Posterior cingulate gyrus (tissue), 11 donors: ENCODE measurements around the gene VEGFC.

Source experiments
- DNase-seq, 10 donors: peaks; one replicate each; pipeline versions ENCODE4 v3.0.0 to v3.0.0-alpha.2; 2020 to 2021; ENCODE audit warnings: mixed read lengths in 3 of 10
- intact Hi-C: fragments of 100-400 bp; cut with DNase I; formaldehyde crosslinking; loops from one replicate; pipeline ENCODE4 v1.15.1; 2023

The VEGFC gene, protein sequence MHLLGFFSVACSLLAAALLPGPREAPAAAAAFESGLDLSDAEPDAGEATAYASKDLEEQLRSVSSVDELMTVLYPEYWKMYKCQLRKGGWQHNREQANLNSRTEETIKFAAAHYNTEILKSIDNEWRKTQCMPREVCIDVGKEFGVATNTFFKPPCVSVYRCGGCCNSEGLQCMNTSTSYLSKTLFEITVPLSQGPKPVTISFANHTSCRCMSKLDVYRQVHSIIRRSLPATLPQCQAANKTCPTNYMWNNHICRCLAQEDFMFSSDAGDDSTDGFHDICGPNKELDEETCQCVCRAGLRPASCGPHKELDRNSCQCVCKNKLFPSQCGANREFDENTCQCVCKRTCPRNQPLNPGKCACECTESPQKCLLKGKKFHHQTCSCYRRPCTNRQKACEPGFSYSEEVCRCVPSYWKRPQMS

DNA sequence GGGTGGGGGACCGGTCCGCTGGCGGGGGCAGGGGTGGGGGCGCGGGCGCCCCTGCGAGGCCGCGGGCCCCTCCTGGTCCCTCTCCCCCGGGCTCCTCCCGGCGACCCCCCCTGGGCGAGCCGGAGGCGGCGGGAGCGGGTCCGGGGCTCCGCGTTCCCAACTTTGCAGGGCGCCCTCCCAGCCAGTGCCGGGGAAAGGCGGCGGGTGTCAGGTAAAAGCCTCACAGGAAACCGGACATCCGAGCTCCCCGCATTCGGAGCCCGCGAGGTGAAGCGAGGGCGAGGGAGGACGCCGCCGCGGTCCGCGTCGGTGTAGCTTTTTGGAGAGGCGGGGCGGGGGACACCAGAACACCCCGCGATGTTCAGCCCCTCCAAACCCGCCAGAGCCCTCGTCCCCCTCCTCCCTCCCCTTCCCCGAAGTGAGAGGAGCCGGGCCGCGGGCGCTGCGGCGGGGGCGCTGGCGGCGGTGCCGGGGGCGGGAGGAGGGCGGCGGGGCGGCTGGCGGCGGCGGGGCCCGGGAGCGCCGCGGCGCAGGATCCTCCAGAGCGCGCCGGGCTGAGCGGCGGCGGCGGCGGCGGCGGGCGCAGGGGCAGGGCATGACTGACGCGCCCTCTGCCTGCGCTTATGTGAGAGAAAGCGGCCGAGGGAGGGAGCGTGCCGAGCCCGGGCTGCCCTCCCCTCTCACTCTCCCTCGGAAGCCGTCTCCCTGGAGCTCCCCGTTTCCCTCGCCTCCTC lies at the start of gene VEGFC:
Gene VEGFC (minus strand): TSS at position 597 of the 734 bp plus-strand sequence. CDS start 611 bp downstream, outside the sequence.
- intact Hi-C loops: loop anchor here (5.0 kb wide), 2 partner anchors 255 to 415 kb away; no protein-coding TSS in a partner anchor

DNA sequence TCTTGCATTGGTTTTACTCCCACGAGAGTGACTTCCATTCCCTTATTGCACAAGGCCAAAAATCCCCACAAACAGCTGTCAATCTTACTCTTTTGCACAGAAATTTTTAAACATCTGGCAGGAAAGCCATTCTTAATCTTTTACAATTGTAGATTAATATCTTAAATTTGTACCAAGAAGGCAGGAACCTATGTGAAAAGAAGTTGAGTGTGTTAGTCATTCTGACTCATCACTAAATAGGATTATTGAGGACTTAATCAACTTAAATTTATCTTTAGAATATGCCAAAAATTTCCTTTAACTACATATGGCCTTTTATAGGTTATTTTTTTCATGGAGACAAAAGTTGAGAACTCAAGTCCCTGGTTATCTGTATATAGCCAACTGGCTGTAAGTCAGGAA lies 49.0 kb upstream of the VEGFC start:
- DNase-seq: no peak
- intact Hi-C loops: no loop called here

More for the DNA sequence above, at the start of gene VEGFC:
- DNase-seq: peak; percentile 19 to 88 (median 42)

DNA sequence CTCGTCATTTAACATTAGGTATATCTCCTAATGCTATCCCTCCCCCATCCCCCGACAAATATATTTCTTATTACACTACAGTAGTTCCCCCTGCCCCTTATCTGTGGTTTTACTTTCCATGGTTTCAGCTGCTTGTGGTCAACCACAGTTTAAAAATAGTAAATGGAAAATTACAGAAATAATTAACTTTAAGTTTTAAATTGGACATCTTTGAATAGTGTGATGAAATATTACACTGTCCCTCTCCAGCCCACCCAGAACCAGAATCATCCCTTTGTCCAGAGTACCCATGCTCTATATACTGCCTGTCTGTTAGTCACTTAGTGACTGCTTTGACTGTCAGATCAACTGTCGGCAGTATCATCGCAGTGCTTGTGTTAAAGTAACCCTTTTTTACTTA lies 47.4 kb upstream of the VEGFC start:
- intact Hi-C loops: no loop called here
- DNase-seq: no peak

DNA sequence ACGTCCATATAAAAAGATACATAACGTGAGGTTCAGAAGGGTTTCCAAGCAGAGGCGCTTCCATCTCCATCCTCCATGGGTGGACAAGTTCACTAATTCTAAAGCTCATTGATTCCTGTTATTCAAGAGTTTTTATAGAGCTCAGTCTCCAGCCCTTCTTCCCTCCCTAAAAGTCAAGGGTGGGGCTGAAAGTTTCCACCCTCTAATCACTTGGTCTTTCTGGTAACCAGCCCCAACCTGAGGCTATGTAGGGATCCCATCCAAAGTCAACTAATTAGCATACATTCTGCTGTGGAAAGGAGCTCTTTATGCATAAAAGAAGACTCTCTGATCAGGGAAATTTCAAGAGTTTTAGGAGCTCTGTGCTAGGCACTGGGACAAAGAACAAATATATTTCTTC lies 46.9 kb upstream of the VEGFC start:
- intact Hi-C loops: no loop called here

DNA sequence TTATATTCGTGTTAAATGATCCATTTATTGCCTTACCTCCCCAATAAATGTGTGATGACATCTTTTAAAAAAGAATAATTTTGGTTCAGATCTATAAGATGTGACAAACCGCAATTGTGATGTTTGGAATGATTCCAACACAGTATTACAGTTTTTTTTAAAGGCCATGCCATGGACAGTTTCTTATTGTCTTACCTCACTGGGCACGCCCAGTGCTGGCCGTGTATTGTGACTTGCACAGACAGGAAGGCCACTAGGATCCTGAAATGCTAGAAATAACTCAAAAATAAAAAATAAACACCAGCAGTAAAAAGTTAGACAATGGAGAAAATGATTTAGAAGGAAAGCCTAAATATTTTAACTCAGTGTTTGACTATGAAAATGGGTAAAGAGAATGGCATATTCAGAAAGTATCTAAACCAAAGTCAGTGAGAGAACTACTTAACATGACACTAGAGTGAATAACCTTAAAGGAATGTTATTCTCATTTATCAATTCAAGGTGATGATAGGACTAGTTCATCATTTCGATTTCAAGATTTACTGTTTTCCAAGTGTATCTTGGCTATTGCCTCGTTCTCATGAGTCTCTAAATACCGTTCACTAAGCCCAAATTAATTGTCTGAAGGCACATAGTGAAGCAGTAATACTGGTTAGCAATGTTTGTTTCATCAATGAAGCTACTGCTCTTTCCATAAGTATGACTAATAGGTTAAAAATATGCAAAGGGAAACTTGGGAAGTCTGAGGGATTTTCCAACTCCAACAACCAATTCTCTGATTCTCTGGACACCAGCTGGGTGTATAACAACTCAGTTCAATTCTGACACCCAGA lies 46.1 kb upstream of the VEGFC start:
- intact Hi-C loops: no loop called here
- peak in 1 of 10 donors; percentile 31 for DNase-seq

More for the DNA sequence above, 46.9 kb upstream of the VEGFC start:
- no peak for DNase-seq

DNA sequence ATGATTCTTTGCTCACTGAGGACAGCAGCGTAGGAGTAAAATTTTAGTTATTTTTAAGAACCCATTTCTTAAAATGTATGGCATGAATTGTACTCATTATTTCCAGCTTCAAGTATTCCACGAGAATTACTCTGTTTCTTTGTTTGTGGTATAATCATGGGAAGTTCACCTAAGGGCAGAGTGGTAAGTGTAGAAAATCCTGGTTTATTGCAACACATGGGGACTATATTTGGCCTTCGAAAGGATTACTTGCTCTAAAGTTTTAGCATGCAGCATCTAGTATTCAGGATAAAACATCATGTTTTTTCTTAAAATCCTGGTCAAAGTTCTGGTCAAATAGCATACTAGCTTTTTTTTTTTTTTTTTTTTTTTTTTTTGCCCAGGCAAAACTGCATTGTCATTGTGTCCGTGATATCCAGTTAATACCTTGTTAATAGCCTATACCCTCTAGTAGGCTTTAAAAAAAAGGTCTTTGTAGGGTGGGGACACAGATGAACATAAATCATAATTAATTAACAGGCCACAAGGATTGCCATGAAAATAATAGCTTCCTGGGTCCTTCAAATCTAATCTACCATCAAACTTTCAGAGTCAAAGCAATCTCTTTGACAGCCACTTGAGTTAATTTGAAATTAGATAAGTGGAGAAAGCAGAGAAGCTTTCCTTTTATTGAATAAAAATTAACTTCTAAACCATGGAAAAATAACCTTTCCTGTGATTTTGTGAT lies 44.6 kb upstream of the VEGFC start:
- intact Hi-C loops: no loop called here
- DNase-seq: no peak

DNA sequence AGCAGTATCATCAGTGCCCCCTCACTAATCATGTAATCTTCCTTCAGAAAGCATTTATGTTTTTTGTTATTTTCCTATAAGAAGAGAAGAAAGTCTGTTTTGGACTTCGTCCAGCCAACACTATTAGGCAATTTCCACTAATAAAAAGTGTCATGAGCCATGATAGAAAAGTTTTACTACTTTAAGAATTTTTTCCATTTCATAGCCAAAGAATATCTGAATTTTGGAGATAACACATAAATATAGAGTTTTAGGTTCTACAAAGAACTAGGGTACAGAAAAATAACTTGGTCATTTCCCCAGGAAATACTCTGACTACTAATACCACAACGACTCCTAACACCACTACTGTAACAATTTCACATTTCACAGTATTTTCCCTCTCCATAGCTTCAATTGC lies 41.8 kb upstream of the VEGFC start:
- no peak for DNase-seq
- intact Hi-C loops: no loop called here

DNA sequence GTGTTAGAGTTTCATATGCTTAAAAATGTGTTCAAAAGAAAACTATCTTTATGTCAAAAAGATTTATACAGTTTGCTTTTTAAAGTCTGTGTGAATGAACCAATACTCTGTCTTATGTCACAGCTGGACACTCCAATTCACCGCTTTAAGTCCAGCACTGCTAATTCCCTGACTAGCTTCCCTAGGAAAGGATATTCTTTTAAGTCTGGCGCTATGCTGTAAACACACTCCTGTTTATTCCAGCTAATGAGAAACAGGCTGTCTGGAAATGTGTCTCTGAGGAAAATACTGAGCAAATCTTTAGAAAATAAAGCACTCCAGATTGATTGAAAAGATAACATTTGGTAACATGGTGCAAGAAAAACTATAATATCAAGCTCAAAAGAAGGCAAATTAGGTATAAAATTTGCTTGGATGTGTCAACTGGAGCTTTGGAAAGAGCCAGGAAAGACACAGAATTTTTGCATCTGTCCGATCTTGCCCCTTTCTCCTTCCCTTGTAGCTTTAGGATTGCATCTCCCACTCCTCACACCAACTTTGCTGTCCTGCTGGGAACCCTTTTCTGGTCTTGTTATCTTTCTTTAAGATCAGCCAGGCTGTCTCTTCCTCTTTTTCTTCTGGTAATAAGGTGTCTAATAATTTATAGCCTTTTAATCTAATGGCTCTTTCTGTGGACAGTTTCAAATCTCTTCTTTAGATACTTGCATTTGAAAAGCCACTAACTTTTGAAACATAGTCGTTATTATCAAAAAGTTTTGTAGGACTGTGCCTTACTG lies 40.9 kb upstream of the VEGFC start:
- DNase-seq: no peak
- intact Hi-C loops: no loop called here

DNA sequence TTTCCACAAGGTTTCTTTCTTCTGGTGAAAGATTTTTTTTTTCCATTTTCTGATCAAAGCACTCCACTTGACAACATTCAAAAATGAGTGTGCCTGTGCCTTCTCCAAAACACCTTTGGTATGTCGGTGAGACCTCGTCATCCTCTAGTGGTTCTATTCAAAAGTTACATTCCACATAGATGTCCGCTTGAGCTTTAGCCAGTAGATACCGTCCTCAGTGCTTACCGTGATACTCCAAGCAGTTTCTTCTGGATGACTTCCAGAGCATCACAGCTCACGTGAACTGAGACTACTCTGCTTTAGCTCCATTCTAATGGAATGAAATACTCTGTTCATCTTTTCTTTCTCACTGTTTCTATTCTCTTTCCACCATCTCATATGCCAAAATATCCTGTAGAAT lies 38.2 kb upstream of the VEGFC start:
- intact Hi-C loops: no loop called here
- DNase-seq: no peak

DNA sequence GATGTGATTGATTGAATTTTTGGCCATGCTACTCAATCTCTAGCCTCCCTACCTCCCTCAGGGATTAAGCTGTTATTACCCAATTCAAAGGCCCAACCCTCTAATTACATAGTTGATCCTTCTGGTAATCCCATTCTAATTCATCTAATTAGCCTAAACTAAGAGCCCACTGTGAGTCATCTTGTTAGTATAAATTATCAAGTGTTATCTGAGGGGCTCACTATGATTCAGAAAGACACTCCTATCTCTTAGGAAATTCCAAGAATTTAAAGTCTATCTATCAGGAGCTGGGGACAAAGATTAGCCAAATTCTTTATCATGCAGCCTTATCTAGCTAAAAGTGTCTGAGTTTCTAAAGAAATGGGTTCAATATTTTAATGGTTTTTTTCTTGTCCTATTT lies 32.9 kb upstream of the VEGFC start:
- DNase-seq: no peak
- intact Hi-C loops: no loop called here

DNA sequence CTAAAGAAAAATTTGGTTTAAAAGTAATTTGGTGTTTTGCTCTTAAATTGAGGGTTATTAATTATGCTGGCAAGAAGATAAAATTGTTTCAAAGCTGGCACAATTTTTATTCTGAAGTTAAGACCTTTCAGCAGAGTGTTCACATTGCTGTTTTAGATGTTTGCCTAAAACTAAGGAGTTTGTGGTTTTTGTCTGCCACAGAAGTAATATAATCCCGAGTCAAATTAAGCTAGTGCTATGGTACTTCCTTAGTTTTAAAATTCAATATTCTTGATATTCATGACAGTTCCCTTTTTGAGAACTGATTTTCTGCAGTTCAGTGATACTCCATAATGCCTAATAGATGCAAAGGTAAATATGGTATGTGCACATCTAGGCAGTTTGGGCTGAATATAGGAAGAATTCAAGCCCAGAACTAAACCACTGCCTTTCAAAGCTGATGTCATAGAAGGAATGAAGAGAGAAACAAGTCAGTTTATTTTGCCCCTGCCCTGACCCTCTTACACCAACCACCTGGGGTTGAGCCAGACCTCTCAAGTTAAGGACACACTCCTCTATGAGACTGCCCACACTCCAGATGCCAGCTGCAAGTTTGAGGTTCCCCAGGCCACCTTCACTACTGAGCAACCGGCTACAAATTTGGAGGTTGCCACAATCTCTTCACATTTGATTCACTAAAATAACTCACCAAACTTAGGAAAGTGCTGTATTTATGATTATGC lies 32.1 kb upstream of the VEGFC start:
- intact Hi-C loops: no loop called here
- no peak for DNase-seq

DNA sequence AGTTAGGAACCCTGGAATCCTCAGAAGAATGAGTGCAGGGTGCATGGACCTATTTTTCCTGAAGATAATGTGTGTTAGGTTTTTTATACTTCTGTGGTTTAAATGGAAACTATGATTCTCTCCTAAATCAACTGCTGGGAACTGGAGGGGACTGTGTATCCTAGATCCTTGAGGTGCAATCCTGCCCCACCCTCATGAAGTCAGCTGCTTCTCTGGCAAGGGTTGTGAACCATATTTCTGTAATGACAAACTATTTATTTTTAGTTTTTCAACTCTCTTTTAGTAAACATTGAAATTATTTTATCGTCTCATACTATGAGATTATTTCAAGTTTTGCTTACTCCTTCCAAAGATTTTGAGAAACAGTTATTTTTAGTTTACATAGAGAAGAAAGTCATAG lies 25.8 kb upstream of the VEGFC start:
- DNase-seq: no peak
- intact Hi-C loops: no loop called here

DNA sequence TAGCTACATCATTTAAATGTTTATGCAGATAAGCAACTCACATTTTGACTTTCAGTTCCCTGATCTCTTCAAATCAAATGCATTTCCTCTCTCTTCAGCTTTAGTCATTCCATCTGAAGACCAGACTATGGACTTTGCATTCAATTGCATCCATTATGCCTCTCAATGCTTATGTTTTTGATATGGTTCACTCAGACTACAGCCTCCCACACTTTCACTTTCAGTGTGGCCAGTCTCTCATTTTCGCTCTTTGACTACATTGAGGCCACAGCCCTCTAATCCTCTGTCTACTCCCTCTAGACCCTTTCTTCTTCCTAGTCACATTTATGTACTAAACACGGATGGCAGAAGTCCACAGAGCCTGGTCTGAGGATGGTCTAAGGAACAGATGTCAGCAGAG lies 24.5 kb upstream of the VEGFC start:
- DNase-seq: no peak
- intact Hi-C loops: no loop called here

DNA sequence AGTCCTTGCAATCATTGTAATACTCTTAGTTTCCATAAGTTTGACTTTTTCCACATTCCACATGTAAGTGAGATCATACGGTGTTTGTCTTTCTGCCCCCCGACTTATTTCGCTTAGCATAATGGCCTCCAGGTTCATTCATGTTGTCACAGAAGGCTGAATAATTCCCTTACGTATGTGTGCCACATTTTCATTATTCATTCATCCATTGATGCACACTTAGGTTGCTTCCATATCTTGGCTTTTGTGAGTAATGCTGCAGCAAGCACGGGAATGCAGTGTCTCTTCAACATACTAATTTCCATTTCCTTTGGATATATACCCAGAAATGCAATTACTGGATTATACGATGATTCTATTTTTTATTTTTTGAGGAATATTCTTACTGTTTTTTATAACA lies 22.0 kb upstream of the VEGFC start:
- no peak for DNase-seq
- intact Hi-C loops: no loop called here

DNA sequence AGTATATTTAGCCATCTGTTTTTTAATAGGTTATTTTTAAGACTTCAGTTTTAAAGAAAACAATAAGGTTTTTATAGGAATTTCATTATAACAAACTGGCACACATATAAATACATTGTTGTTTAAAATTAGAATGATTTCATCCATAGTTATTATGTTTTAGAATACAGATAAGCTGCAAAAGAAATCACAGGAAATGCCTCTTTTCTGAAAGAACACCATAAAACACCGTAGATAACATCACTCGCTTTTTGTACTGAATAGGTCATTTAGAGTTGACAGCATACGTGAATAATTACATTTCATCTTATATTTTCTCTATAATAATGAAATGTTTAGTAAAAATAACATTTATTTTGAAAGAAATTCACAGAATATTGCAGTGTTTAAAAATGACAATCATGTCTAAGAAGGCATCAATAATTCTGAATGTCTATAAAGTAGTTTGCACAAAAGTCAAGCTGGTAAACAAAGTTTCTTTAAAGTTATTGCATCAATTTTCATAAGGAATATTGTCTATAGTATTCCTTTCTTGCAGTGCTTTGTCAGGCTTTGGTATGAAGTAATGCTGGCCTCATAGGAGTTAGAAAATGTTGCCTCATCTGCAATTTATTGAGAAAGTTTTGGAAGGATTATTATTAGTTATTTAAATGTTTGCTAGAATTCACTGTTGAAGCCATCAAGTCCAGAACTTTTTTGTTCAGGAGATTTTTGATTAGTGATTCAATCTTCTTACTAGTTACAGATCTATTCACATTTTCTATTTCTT lies 17.9 kb upstream of the VEGFC start:
- DNase-seq: no peak
- intact Hi-C loops: no loop called here

DNA sequence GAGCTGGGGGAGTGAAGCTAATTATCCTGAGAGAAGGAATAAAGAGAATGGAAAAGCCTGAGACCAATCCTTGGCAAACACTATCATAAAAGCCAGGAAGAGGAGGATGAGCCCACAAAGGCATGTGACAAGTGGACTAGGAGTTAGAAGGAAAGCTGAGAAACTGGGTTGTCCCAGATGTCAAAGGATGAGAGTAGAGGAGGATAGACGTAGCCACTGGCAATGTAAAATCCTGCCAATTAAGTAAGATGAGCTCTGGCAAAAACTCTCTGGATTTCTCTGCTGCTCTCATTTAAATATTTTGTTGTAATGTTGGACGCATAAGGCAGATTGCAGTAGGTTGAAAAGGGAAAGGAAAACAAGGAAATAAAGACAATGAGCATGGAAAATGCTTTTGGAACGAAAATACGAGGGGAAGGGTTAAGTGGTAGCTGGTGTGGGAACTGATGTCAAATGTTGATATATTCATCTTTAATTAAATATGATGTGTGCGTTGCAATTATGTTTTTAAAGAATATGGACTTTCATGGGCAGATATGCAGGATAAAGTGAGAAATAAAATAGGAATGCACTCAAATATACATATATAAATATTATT lies 14.2 kb upstream of the VEGFC start:
- no peak for DNase-seq
- intact Hi-C loops: no loop called here

DNA sequence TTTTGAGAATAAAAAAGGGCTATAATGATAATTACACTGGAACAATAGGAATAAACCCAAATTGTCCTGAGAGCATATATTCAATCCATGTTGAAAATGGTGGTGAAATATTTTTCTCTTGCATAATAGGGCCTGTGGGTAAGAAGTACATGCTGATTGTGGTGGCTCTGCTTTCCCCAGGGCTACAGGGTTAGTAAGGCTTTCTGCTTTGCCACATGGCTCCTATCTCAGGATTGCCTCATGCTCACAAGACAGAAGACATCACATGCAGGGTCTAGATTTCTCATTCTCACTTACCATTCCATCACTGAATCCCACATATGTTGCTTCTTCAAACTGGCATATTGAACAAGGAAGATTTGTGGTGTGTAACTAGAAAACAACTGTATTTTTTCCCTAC lies 12.4 kb upstream of the VEGFC start:
- intact Hi-C loops: no loop called here
- no peak for DNase-seq
